ENCODE data around the gene FOXG1. TPM values are rescaled to one million over a fixed set of nuclear protein-coding genes. Genes with fewer than 3 reads are reported as not detected.

The FOXG1 gene
- total RNA-seq, 4 donors from 2014 or later, result not detected

- Histone ChIP-seq H3K36me3 (no peaks in the 10 kb centered on the region), H3K27me3 (peaks cover 81% of the 10 kb centered on the region), H3K4me1 (peaks cover 10% of the 10 kb centered on the region), H3K4me3 (no peak overlapping the region), H3K9me3 (no peaks in the 10 kb centered on the region), H3K27ac (no peak overlapping the region)
- DNase-seq (ENCODE audit: low spot score in 2 of 2), result no peak
- TF ChIP-seq EP300 (IDR thresholded peaks at IDR 0.05) (no peak), POLR2A (IDR thresholded peaks at IDR 0.05) (no peak)
- WGBS, result 13% methylated on average over 4 of the region's 4 CpGs
Observed at GRCh38 chr14:28783664-28784063, 17.1 kb downstream of the FOXG1 start.

- Histone ChIP-seq H3K9me3 (no peaks in the 10 kb centered on the region), H3K4me1 (peaks cover 10% of the 10 kb centered on the region), H3K4me3 (peak overlapping the region; percentile 25), H3K27me3 (peaks cover 74% of the 10 kb centered on the region), H3K36me3 (no peaks in the 10 kb centered on the region), H3K27ac (no peak overlapping the region)
- no peak for TF ChIP-seq EP300 (IDR thresholded peaks at IDR 0.05)
- TF ChIP-seq POLR2A (IDR thresholded peaks at IDR 0.05), result no peak
- no peak for TF ChIP-seq POLR2AphosphoS5 (IDR thresholded peaks at IDR 0.05)
- TF ChIP-seq, protein P1, sequence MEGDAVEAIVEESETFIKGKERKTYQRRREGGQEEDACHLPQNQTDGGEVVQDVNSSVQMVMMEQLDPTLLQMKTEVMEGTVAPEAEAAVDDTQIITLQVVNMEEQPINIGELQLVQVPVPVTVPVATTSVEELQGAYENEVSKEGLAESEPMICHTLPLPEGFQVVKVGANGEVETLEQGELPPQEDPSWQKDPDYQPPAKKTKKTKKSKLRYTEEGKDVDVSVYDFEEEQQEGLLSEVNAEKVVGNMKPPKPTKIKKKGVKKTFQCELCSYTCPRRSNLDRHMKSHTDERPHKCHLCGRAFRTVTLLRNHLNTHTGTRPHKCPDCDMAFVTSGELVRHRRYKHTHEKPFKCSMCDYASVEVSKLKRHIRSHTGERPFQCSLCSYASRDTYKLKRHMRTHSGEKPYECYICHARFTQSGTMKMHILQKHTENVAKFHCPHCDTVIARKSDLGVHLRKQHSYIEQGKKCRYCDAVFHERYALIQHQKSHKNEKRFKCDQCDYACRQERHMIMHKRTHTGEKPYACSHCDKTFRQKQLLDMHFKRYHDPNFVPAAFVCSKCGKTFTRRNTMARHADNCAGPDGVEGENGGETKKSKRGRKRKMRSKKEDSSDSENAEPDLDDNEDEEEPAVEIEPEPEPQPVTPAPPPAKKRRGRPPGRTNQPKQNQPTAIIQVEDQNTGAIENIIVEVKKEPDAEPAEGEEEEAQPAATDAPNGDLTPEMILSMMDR (IDR thresholded peaks at IDR 0.05), result no peak
- DNase-seq (ENCODE audit: low spot score in 2 of 2), result no peak
- WGBS, result 7% methylated on average over 16 of the region's 16 CpGs
Observed at GRCh38 chr14:28784096-28785048, 17.8 kb downstream of the FOXG1 start.

DNA sequence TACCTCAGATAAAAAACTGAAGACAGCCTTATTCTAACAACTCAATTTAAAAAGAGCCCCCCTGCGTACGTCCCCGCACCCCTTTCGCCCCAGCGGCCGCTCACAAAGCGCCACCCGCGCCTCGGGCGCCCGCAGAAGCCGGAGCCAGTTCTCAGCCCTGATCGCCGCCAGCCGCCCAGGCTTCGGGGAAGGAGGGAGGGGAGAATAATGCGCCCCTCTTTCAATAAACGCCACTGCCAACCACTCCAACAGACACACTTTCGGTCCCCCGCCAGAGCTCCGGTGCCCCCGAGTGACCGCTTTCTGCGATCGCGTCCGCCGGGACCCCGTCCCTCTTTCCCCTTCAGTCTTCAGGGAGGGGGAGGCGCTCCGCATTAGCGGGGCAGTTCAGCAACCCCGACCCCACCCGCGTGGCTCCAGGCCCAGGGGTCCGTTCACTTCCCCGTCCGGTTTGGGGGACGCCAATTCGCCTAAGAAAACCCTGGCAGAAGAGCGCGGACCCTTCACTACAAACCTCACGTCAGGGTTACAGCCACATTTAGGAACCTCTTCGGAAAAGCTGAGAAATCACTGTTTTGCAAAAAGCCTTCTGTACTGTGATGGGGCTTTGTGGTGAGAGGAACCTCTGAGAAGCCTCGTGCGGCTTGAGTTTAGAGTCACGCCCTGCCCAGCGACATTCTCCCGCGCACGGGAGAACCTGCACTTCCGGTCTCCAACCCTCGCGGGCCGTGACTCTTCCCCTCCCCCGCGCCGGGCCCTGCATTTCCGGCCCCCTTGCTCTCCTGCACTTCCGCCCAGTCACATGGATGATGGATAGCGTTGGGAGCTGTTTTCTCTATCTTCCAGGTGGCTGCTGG is 18.7 kb downstream of the FOXG1 start:
- WGBS, result 6% methylated on average over 44 of the region's 62 CpGs
- no peak for DNase-seq (ENCODE audit: low spot score in 2 of 2)
- TF ChIP-seq POLR2A (IDR thresholded peaks at IDR 0.05) (no peak), POLR2AphosphoS5 (IDR thresholded peaks at IDR 0.05) (no peak), EP300 (IDR thresholded peaks at IDR 0.05) (no peak)
- TF ChIP-seq, protein P1 (IDR thresholded peaks at IDR 0.05), result no peak
- peak overlapping the region; percentile 25 for H3K4me3 ChIP-seq
- peaks cover 10% of the 10 kb centered on the region for H3K4me1 ChIP-seq
- no peaks in the 10 kb centered on the region for H3K36me3 ChIP-seq
- H3K27me3 ChIP-seq, result peaks cover 66% of the 10 kb centered on the region
- no peak overlapping the region for H3K27ac ChIP-seq
- H3K9me3 ChIP-seq, result no peaks in the 10 kb centered on the region

- no peak overlapping the region for H3K27ac ChIP-seq
- 98% methylated on average over 1 of the region's 1 CpG for WGBS
- H3K4me1 ChIP-seq, result no peaks in the 10 kb centered on the region
- H3K36me3 ChIP-seq, result no peaks in the 10 kb centered on the region
- TF ChIP-seq, protein P1 (IDR thresholded peaks at IDR 0.05), result no peak
- TF ChIP-seq POLR2AphosphoS5 (IDR thresholded peaks at IDR 0.05) (no peak), EP300 (IDR thresholded peaks at IDR 0.05) (no peak)
- DNase-seq (ENCODE audit: low spot score in 2 of 2), result no peak
- no peaks in the 10 kb centered on the region for H3K9me3 ChIP-seq
- H3K27me3 ChIP-seq, result no peaks in the 10 kb centered on the region
- no peak overlapping the region for H3K4me3 ChIP-seq
Observed at GRCh38 chr14:28807518-28807917, 40.9 kb downstream of the FOXG1 start.

- Histone ChIP-seq H3K36me3 (no peaks in the 10 kb centered on the region), H3K27me3 (no peaks in the 10 kb centered on the region), H3K9me3 (no peaks in the 10 kb centered on the region), H3K27ac (no peak overlapping the region), H3K4me1 (no peaks in the 10 kb centered on the region), H3K4me3 (no peak overlapping the region)
- no peak for DNase-seq (ENCODE audit: low spot score in 2 of 2)
- 89% methylated on average over 3 of the region's 3 CpGs for WGBS
- no peak for TF ChIP-seq POLR2AphosphoS5 (IDR thresholded peaks at IDR 0.05)
- no peak for TF ChIP-seq POLR2A (IDR thresholded peaks at IDR 0.05)
- TF ChIP-seq, protein P1 (IDR thresholded peaks at IDR 0.05), result no peak
- no peak for TF ChIP-seq EP300 (IDR thresholded peaks at IDR 0.05)
Observed at GRCh38 chr14:28813810-28814209, 47.2 kb downstream of the FOXG1 start.
